Fibroblast of pulmonary artery (primary cell): Measurements from ENCODE around the gene LEKR1.

Source experiments
- DNase-seq: peaks from one replicate; pipeline ENCODE4 v3.0.0-alpha.2; 2010; ENCODE audit warnings: low read depth
- H3K4me3 ChIP-seq: replicated peaks from 2 replicates; pipeline ENCODE4 v1.5.1; 2011; ENCODE audit warnings: low read depth, mild to moderate bottlenecking, control low read depth, low read length, moderate library complexity
- CTCF ChIP-seq: IDR thresholded peaks from 2 replicates; pipeline ENCODE4 v1.5.1; 2011; ENCODE audit warnings: mild to moderate bottlenecking, control low read depth, low read length, inconsistent platforms; ENCODE audit errors: missing control alignments

The LEKR1 gene

GRCh38 chr3:157070678-157070999 lies 244.5 kb downstream of the LEKR1 start:
- peak; percentile 41 for DNase-seq
- TF ChIP-seq CTCF = no peak

DNA sequence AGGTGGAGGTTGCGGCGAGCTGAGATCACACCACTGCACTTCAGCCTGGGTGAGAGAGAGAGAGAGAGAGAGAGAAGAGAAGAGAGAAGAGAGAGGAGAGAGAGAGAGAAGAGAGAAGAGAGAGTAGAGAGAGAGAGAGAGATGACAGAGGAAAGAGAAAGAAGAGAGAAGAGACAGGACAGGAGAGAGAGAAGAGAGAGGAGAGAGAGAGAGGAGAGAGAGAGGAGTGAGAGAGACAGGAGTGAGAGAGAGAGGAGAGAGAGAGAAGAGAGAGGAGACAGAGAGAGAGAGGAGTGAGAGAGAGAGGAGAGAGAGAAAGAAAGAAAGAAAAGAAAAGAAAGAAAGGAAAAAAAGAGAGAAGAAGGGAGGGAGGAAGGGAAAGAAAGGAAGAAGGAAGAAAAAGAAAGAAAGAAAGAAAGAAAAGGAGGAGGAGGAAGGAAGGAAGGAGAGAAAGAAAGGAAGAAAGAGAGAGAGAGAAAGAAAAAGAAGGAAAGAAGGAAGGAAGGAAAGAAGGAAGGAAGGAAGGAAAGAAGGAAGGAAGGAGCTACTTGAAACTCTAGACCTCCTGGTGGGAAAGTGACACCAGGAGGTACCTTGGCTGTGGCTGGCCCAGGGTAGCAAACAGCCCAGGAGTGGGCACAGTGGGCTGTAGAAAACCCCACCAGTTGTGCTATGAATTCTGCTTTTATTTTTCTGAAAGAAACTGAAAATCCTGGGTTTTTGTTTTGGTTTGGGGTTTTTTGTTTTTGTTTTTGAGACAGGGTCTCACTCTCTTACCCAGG lies 245.8 kb downstream of the LEKR1 start:
- no peak overlapping the region for H3K4me3 ChIP-seq
- DNase-seq = no peak
- TF ChIP-seq CTCF = no peak

More at GRCh38 chr3:157070678-157070999, 244.5 kb downstream of the LEKR1 start:
- H3K4me3 ChIP-seq = no peak overlapping the region

DNA sequence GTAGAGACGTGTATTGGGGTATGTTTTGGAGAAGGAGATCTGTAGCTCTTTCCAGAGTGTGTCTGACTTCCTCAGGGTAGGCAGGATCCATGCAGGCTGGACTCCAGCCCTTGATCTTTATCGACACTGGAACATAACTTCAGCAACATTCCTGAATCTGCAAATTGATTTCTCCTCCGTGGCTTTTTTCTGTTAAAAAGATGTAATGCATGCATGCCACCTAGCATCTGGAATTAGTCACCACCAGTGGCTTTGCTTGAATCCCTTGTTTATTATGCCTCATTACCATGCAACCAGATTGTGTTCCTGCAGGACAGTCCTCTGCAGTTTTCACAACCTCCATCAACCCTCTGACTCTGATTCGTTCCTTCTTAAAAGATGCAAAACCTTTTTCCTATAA lies 247.7 kb downstream of the LEKR1 start:
- no peak for TF ChIP-seq CTCF
- H3K4me3 ChIP-seq = no peak overlapping the region
- DNase-seq = peak; percentile 56

DNA sequence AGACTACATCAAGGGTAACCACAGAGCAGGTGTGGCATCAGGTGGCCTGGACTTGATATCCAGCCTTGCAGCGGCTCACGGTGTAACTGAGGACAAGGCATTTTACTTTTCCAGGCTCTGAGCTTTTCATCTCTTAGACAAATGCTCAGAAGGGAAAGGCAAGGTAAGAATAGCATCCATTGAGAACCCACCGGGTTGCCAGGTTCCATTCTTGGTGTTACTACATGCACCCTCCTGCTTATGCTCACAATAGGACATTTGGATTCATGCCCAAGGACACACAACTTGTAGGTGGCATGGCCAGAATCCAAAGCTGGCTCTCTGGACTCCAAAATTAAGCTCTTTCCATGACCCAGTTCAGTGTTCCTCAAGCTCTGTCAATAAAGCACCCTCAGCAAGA lies 248.3 kb downstream of the LEKR1 start:
- DNase-seq = no peak
- TF ChIP-seq CTCF = no peak
- no peak overlapping the region for H3K4me3 ChIP-seq

- no peak for TF ChIP-seq CTCF
- no peak for DNase-seq
- no peak overlapping the region for H3K4me3 ChIP-seq
Measured at GRCh38 chr3:157074981-157075380, 248.8 kb downstream of the LEKR1 start.

DNA sequence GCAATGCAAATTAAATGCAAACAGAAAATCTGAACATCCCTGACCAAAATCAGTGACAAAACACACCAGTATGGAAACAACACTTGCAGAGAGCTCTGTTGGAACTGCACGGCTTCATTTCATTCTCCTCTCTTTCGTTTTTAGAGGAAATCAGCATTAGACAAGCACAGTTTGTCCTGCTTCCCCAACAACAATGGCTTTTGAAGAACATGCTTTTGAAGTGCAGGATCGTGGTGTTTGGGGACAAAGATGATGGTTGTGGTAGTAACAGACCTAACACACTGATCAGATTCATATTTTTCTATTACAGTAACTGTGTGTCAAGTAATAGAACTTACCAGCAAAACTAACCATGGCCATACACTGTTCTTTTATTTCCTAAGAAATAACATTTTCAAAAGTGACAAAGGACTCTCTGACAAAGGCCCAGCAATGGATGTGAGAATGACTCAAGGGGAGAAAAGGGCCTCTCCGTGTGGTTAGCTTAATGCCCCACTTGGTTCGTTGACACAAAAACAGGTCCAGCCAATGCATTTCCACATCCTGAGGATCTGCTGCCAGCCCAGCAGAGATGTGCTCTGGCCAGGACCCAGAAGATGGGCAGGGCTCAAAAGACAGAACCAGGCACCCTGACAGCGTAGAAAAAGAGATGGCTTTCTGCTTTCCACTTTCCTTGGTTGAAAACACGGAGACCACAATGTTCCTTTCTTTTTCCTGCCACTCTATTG lies 249.7 kb downstream of the LEKR1 start:
- no peak overlapping the region for H3K4me3 ChIP-seq
- no peak for DNase-seq
- no peak for TF ChIP-seq CTCF

GRCh38 chr3:157077565-157077991 lies 251.4 kb downstream of the LEKR1 start:
- peak; percentile 15 for TF ChIP-seq CTCF
- no peak overlapping the region for H3K4me3 ChIP-seq
- peak; percentile 29 for DNase-seq
